ENCODE measurements around the gene NCOA5. TPM values are rescaled to one million over a fixed set of nuclear protein-coding genes. Genes with fewer than 3 reads are reported as not detected.
"Not testable (repeated sequence)": the region's sequence is repeated elsewhere in the genome, so short reads cannot be mapped to it uniquely, and the experiment has no call there.

The NCOA5 gene
- polyA plus RNA-seq, 4 donors = 56.9 to 63.8 (median 60.0) TPM

GRCh38 chr20:46093531-46093930 is 3.8 kb upstream of the NCOA5 start:
- no peak for DNase-seq (ENCODE audit: low read depth in 4 of 4, low spot score in 3 of 4)

GRCh38 chr20:46091622-46092535 is 2.1 kb upstream of the NCOA5 start:
- DNase-seq (ENCODE audit: low read depth in 4 of 4, low spot score in 3 of 4) = not testable (repeated sequence)

- DNase-seq (ENCODE audit: low read depth in 4 of 4, low spot score in 3 of 4) = no peak
These were observed 670 bp downstream of the NCOA5 start for GRCh38 chr20:46089167-46089416.

- DNase-seq (ENCODE audit: low read depth in 4 of 4, low spot score in 3 of 4) = no peak
These were observed 1.2 kb downstream of the NCOA5 start for GRCh38 chr20:46088409-46089166.

GRCh38 chr20:46087161-46087560 is 2.6 kb downstream of the NCOA5 start:
- DNase-seq (ENCODE audit: low read depth in 4 of 4, low spot score in 3 of 4) = no peak

- DNase-seq (ENCODE audit: low read depth in 4 of 4, low spot score in 3 of 4) = no peak
These were observed 4.4 kb downstream of the NCOA5 start for GRCh38 chr20:46085179-46085851.

GRCh38 chr20:46084805-46085178 is 5.0 kb downstream of the NCOA5 start:
- no peak for DNase-seq (ENCODE audit: low read depth in 4 of 4, low spot score in 3 of 4)

GRCh38 chr20:46083531-46084061 is 6.2 kb downstream of the NCOA5 start:
- DNase-seq (ENCODE audit: low read depth in 4 of 4, low spot score in 3 of 4) = no peak

- no peak for DNase-seq (ENCODE audit: low read depth in 4 of 4, low spot score in 3 of 4)
These were observed 6.7 kb downstream of the NCOA5 start for GRCh38 chr20:46083101-46083500.

GRCh38 chr20:46081074-46081473 is 8.7 kb downstream of the NCOA5 start:
- DNase-seq (ENCODE audit: low read depth in 4 of 4, low spot score in 3 of 4) = no peak

GRCh38 chr20:46078954-46079353 is 10.8 kb downstream of the NCOA5 start:
- DNase-seq (ENCODE audit: low read depth in 4 of 4, low spot score in 3 of 4) = no peak

- DNase-seq (ENCODE audit: low read depth in 4 of 4, low spot score in 3 of 4) = no peak
These were observed 12.0 kb downstream of the NCOA5 start for GRCh38 chr20:46077642-46078305.

- no peak for DNase-seq (ENCODE audit: low read depth in 4 of 4, low spot score in 3 of 4)
These were observed 13.0 kb downstream of the NCOA5 start for GRCh38 chr20:46076806-46077205.

- no peak for DNase-seq (ENCODE audit: low read depth in 4 of 4, low spot score in 3 of 4)
These were observed 15.8 kb downstream of the NCOA5 start for GRCh38 chr20:46074006-46074405.

- DNase-seq (ENCODE audit: low read depth in 4 of 4, low spot score in 3 of 4) = no peak
These were observed 16.3 kb downstream of the NCOA5 start for GRCh38 chr20:46073443-46073842.

GRCh38 chr20:46073024-46073423 is 16.7 kb downstream of the NCOA5 start:
- DNase-seq (ENCODE audit: low read depth in 4 of 4, low spot score in 3 of 4) = no peak

GRCh38 chr20:46071573-46071972 is 18.2 kb downstream of the NCOA5 start:
- DNase-seq (ENCODE audit: low read depth in 4 of 4, low spot score in 3 of 4) = no peak

- no peak for DNase-seq (ENCODE audit: low read depth in 4 of 4, low spot score in 3 of 4)
These were observed 19.4 kb downstream of the NCOA5 start for GRCh38 chr20:46070215-46070900.

GRCh38 chr20:46065691-46066090 is 24.1 kb downstream of the NCOA5 start:
- no peak for DNase-seq (ENCODE audit: low read depth in 4 of 4, low spot score in 3 of 4)

- DNase-seq (ENCODE audit: low read depth in 4 of 4, low spot score in 3 of 4) = no peak
These were observed 24.8 kb downstream of the NCOA5 start for GRCh38 chr20:46065006-46065405.

Data from right renal pelvis (tissue), 4 donors.